Measurements from ENCODE around the gene PPIP5K2.

The PPIP5K2 gene

DNA sequence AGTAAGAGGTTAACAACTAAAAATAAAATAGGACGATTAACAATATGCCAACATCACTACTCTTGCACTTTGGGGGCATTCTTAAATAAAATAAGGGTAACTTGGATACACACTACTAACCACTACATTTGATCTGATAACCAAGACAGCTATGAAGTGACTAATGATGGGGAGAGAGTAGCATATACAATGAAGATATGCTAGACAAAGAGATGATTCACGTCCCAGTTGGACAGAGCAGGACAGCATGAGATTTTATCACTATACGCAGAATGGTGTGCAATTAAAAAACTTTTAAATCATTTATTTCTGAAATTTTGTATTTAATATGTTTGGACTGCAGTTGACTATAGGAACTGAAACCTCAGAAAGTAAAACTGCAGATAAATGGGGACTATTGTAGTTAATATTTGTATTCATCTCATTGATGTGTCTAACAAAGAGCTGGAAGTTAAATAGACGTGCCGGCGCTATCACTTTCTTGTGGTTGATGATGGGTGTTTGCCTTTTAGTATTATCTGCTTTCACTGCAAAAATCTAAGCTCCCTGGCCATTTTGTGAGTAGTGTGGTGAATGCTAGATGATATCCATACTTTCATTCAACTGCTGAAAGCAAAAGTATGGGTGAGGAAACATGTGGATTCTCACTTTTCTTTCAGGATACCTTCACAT is 18.9 kb upstream of the PPIP5K2 start:
- H3K27me3 ChIP-seq (ENCODE audit: insufficient read depth, low read length): no peaks in the 10 kb centered on the region
- H3K9ac ChIP-seq (ENCODE audit: low read depth, low read length): no peak overlapping the region
- peaks cover 13% of the 10 kb centered on the region for H3K36me3 ChIP-seq (ENCODE audit: insufficient read depth, low read length)
- H3K9me3 ChIP-seq (ENCODE audit: insufficient read depth, low read depth, low read length): no peaks in the 10 kb centered on the region
- H3K27ac ChIP-seq (ENCODE audit: low read depth, low read length): no peak overlapping the region
- WGBS: 94% methylated on average over 5 of the region's 6 CpGs
- no peaks in the 10 kb centered on the region for H3K4me1 ChIP-seq (ENCODE audit: insufficient read depth, low read length)
- no peak overlapping the region for H3K4me3 ChIP-seq (ENCODE audit: low read length)

DNA sequence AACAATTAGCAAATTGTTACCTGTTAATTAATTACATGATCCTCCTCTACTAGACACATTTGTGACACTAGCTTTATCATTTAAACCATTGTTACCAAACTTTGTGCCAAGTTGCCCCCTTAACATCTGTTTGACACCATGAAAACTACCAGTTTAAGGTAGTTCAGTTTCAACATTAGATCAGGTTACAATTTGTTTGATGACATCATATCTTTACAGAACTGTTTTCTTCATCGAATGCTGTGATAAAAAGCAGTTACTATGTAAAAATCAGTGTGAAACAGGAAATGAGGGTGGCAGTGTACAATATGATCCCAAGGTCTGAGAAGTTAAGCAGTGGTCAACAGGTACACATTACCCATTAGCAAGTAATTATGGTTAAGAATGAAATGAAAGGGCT is 17.9 kb upstream of the PPIP5K2 start:
- no peak overlapping the region for H3K27ac ChIP-seq (ENCODE audit: low read depth, low read length)
- H3K36me3 ChIP-seq (ENCODE audit: insufficient read depth, low read length): peaks cover 15% of the 10 kb centered on the region
- no peak overlapping the region for H3K4me3 ChIP-seq (ENCODE audit: low read length)
- no peaks in the 10 kb centered on the region for H3K4me1 ChIP-seq (ENCODE audit: insufficient read depth, low read length)
- no peaks in the 10 kb centered on the region for H3K27me3 ChIP-seq (ENCODE audit: insufficient read depth, low read length)
- 93% methylated on average over 1 of the region's 1 CpG for WGBS
- H3K9ac ChIP-seq (ENCODE audit: low read depth, low read length): no peak overlapping the region
- no peaks in the 10 kb centered on the region for H3K9me3 ChIP-seq (ENCODE audit: insufficient read depth, low read depth, low read length)

DNA sequence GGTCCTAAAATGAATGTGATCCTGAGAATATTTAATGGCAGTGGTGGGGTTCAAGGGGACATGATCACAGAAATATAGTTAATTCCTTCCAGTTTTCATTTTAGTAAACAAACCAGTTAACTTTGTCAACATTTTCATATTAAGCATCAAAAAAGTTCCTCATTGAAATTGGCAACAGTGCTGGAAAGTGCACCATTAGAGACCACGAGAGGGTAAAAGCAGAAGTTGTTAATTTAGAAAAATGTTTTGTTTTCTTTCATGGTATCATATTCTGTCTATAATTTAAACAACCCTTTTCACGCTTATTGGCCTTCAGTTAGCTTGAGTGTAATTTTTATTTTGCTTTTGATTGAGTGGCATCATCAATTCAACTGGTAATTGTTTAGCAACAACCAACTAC is 12.0 kb upstream of the PPIP5K2 start:
- H3K9ac ChIP-seq (ENCODE audit: low read depth, low read length): no peak overlapping the region
- no peak overlapping the region for H3K4me3 ChIP-seq (ENCODE audit: low read length)
- no peak overlapping the region for H3K27ac ChIP-seq (ENCODE audit: low read depth, low read length)
- no peaks in the 10 kb centered on the region for H3K27me3 ChIP-seq (ENCODE audit: insufficient read depth, low read length)
- peaks cover 15% of the 10 kb centered on the region for H3K4me1 ChIP-seq (ENCODE audit: insufficient read depth, low read length)
- H3K36me3 ChIP-seq (ENCODE audit: insufficient read depth, low read length): 0 out of 2 replicates have a peak, but pooled peaks cover 13% of the 10 kb centered on the region
- no peaks in the 10 kb centered on the region for H3K9me3 ChIP-seq (ENCODE audit: insufficient read depth, low read depth, low read length)
- WGBS: no CpG with 5 or more reads among the region's 2 CpGs

DNA sequence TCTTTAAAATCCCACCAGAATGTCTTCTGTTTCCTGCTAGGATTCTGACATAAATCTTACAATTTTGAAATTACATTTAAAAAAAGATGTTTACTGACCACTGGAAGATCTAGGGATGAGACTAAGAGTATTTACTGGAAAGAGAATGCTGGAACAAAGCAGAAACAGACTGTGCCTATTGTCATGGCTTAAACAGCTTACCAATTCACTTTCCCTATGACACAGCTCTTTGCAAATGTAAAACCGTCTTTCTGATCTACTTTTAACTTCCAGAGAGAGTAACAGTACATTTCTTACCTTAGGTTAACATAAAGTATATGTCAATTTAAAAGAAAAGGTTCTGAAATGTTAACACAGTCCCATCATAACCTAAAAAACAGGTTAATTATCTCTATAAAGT is 10.8 kb upstream of the PPIP5K2 start:
- 17% methylated on average over 1 of the region's 1 CpG for WGBS

DNA sequence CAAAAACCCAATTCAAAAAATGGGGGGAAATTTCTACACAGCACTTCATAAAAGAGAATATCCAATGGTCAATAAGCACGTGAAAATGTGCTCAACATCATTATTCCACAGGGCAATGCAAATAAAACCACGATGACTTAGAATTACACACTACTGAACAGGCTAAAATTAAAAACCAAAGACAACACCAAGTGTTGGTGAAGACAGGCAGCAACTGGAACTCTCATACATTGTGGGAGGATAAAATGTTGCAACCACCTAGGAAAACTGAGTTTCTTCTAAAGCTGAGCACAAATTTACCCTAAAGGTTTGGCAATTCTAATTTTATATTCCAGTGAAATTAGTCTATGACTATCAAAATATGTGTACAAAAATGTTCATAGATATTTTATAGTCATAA is 9.7 kb upstream of the PPIP5K2 start:
- no peak overlapping the region for H3K4me3 ChIP-seq (ENCODE audit: low read length)
- H3K27ac ChIP-seq (ENCODE audit: low read depth, low read length): no peak overlapping the region
- H3K9ac ChIP-seq (ENCODE audit: low read depth, low read length): no peak overlapping the region
- no peaks in the 10 kb centered on the region for H3K27me3 ChIP-seq (ENCODE audit: insufficient read depth, low read length)
- H3K4me1 ChIP-seq (ENCODE audit: insufficient read depth, low read length): peaks cover 15% of the 10 kb centered on the region
- 0 out of 2 replicates have a peak, but pooled peaks cover 10% of the 10 kb centered on the region for H3K36me3 ChIP-seq (ENCODE audit: insufficient read depth, low read length)
- 100% methylated on average over 2 of the region's 2 CpGs for WGBS
- no peaks in the 10 kb centered on the region for H3K9me3 ChIP-seq (ENCODE audit: insufficient read depth, low read depth, low read length)

More for the DNA sequence above, 10.8 kb upstream of the PPIP5K2 start:
- Histone ChIP-seq H3K4me1 (ENCODE audit: insufficient read depth, low read length) (peaks cover 15% of the 10 kb centered on the region), H3K27me3 (ENCODE audit: insufficient read depth, low read length) (no peaks in the 10 kb centered on the region), H3K27ac (ENCODE audit: low read depth, low read length) (peak overlapping the region; percentile 38; the same call in 1 of the 2 replicates), H3K4me3 (ENCODE audit: low read length) (no peak overlapping the region), H3K36me3 (ENCODE audit: insufficient read depth, low read length) (0 out of 2 replicates have a peak, but pooled peaks cover 10% of the 10 kb centered on the region), H3K9ac (ENCODE audit: low read depth, low read length) (peak overlapping the region; percentile 29; the same call in 1 of the 2 replicates), H3K9me3 (ENCODE audit: insufficient read depth, low read depth, low read length) (no peaks in the 10 kb centered on the region)

DNA sequence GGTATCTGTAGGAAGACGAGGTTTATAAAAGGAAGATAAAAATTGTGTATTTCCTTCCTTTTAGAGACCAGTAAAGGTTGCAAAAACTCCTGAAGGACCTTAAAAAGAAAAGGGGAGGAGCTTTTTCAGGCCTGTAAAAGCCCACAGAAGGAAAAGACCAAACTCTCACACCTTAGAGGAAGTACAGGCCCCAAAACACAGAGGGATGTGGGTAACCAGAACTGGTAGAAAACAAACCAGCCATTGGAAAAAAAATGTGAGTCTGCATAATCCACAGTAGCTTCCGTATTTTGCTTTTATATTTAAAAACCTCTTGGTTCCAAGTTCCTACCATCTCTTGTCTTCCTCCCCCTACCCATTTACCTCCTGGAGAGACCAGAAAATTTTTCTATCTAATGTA is 8.6 kb upstream of the PPIP5K2 start:
- Histone ChIP-seq H3K4me3 (ENCODE audit: low read length) (no peak overlapping the region), H3K36me3 (ENCODE audit: insufficient read depth, low read length) (0 out of 2 replicates have a peak, but pooled peaks cover 6% of the 10 kb centered on the region), H3K9ac (ENCODE audit: low read depth, low read length) (no peak overlapping the region), H3K27ac (ENCODE audit: low read depth, low read length) (no peak overlapping the region), H3K4me1 (ENCODE audit: insufficient read depth, low read length) (peaks cover 15% of the 10 kb centered on the region), H3K27me3 (ENCODE audit: insufficient read depth, low read length) (no peaks in the 10 kb centered on the region), H3K9me3 (ENCODE audit: insufficient read depth, low read depth, low read length) (no peaks in the 10 kb centered on the region)
- WGBS: 84% methylated on average over 2 of the region's 2 CpGs

DNA sequence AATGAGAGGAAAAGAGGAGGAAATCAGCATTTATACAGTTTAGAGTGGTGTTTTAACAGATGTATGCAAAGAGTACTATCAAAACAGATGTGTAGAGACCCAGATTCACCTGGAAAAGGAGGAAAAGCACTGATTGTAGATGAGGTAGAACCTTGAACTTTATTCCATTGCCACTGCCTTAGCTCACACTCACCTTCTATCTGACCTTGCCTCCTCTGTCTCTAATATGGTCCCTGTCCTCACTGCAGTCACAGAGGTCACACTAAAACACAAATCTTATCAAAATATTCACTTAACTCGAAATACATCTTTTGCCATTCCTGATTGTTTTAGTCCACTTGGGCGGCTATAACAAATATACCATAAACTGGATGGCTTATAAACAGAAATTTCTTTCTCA is 7.2 kb upstream of the PPIP5K2 start:
- peaks cover 15% of the 10 kb centered on the region for H3K4me1 ChIP-seq (ENCODE audit: insufficient read depth, low read length)
- H3K36me3 ChIP-seq (ENCODE audit: insufficient read depth, low read length): 0 out of 2 replicates have a peak, but pooled peaks cover 2% of the 10 kb centered on the region
- H3K9ac ChIP-seq (ENCODE audit: low read depth, low read length): no peak overlapping the region
- no peak overlapping the region for H3K4me3 ChIP-seq (ENCODE audit: low read length)
- 91% methylated on average over 2 of the region's 2 CpGs for WGBS
- no peaks in the 10 kb centered on the region for H3K9me3 ChIP-seq (ENCODE audit: insufficient read depth, low read depth, low read length)
- H3K27me3 ChIP-seq (ENCODE audit: insufficient read depth, low read length): no peaks in the 10 kb centered on the region
- H3K27ac ChIP-seq (ENCODE audit: low read depth, low read length): no peak overlapping the region

DNA sequence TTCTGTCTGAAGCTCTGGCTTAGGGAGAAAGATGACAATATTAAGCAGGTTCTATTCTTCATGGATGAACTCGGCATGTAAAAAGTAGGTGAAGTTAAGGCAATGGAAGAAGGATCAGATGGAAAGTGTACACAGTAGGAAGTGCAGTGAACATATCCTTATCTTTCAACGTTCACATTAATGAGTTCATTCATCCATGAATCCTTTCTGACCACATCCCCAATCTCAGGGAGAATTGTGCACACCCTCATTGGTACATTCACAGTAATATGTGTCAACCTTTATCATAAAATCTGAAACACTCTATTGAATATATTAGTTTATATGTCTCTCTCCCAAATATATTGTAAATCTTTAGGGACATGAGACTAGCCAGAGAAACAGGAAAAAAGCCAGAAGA is 5.7 kb upstream of the PPIP5K2 start:
- Histone ChIP-seq H3K27me3 (ENCODE audit: insufficient read depth, low read length) (no peaks in the 10 kb centered on the region), H3K27ac (ENCODE audit: low read depth, low read length) (no peak overlapping the region), H3K4me3 (ENCODE audit: low read length) (no peak overlapping the region), H3K9ac (ENCODE audit: low read depth, low read length) (no peak overlapping the region), H3K4me1 (ENCODE audit: insufficient read depth, low read length) (peaks cover 16% of the 10 kb centered on the region), H3K36me3 (ENCODE audit: insufficient read depth, low read length) (no peaks in the 10 kb centered on the region), H3K9me3 (ENCODE audit: insufficient read depth, low read depth, low read length) (no peaks in the 10 kb centered on the region)
- 93% methylated on average over 2 of the region's 2 CpGs for WGBS

DNA sequence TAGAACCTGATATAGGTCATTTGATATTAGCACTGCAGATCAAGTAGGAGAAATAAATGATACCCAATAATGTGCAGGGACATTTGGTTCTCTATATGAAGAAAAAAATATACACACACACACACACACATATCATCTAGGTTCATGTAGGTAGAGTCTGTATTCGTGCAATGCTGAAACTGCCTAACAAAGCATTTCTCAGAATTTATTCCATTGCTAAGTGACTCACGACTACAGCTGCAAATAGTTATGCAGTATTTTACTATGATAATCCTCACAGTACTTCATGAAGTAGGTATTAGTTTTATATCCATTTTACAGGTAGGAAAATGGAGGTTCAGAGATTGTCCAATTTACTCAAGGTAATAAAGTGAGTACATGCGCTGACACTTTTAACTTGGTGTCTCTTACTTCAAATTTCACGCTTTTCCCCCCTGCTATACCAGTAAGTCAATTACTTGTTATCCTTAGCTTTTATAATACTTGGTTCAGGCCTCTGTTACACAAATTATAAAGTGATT is 2.6 kb upstream of the PPIP5K2 start:
- Histone ChIP-seq H3K9ac (ENCODE audit: low read depth, low read length) (no peak overlapping the region), H3K9me3 (ENCODE audit: insufficient read depth, low read depth, low read length) (no peaks in the 10 kb centered on the region), H3K4me3 (ENCODE audit: low read length) (no peak overlapping the region), H3K27ac (ENCODE audit: low read depth, low read length) (no peak overlapping the region), H3K4me1 (ENCODE audit: insufficient read depth, low read length) (peaks cover 17% of the 10 kb centered on the region; the same call in 1 of the 2 replicates), H3K27me3 (ENCODE audit: insufficient read depth, low read length) (no peaks in the 10 kb centered on the region), H3K36me3 (ENCODE audit: insufficient read depth, low read length) (no peaks in the 10 kb centered on the region)
- 75% methylated on average over 3 of the region's 4 CpGs for WGBS

DNA sequence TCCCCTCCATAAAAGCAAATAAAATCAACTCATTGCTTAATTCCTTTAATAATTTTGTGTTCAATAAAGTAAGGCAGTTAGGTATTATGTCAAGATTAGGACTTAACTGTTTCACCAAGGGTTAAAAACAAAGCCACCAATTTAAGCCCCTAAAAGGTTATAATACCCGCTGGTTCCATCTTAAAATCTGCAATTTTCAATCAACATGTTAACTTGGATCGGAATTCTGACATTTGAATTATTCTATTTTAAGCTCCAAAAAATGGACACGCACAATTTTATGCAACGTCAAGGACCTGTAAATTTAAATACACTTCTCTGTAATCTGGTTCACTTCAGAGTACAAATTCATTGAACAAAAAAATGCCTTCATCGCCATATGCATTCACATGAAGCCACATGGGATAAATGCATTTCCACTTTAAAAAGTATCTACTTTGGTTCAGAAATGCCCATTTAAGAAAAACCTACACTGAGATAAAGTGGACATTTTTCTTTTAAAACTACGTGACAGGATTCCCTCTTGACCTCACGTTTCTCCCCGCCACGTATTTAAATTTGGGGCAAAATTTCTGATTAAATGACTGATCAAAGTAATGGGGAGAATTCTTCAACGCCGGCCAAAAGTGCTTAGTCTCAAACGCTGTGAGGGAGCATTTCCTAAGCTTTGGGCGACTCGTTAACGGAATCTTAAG is 884 bp upstream of the PPIP5K2 start:
- Histone ChIP-seq H3K9ac (ENCODE audit: low read depth, low read length) (peak overlapping the region; percentile 97), H3K4me1 (ENCODE audit: insufficient read depth, low read length) (peaks cover 17% of the 10 kb centered on the region; the same call in 1 of the 2 replicates), H3K36me3 (ENCODE audit: insufficient read depth, low read length) (no peaks in the 10 kb centered on the region), H3K4me3 (ENCODE audit: low read length) (peak overlapping the region; percentile 98), H3K27me3 (ENCODE audit: insufficient read depth, low read length) (no peaks in the 10 kb centered on the region), H3K27ac (ENCODE audit: low read depth, low read length) (peak overlapping the region; percentile 96), H3K9me3 (ENCODE audit: insufficient read depth, low read depth, low read length) (no peaks in the 10 kb centered on the region)
- 4% methylated on average over 15 of the region's 15 CpGs for WGBS

DNA sequence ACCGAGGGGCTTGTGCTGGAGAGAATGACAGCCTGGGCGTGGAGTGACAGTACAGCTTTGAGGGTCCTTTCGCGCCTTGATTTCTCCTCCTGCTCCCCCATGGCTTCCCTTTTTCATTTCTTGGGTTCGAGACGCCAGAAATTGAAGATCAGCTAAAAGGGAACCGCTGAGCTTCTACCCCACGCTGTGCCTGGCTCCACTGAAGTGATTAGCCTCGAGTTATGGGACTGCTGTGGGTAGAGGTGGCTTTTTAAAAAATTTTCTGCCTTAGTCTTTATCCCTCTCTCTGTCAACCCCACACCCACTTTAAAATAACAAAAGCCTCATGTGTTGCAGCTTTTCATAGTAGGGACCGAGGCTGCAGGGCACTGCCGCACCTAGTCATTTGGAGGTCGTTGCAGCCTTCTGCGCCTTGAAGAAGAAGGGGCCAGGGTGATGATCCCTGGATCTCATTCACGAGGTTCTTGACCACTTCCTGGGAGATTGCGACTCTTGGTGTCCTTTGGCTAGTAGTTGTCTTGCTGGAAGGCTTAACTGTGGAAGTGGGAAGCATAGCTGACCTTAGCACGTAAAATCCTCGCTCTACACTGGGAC is 603 bp downstream of the PPIP5K2 start:
- no peaks in the 10 kb centered on the region for H3K27me3 ChIP-seq (ENCODE audit: insufficient read depth, low read length)
- WGBS: 4% methylated on average over 16 of the region's 17 CpGs
- H3K9me3 ChIP-seq (ENCODE audit: insufficient read depth, low read depth, low read length): no peaks in the 10 kb centered on the region
- peak overlapping the region; percentile 80 for H3K27ac ChIP-seq (ENCODE audit: low read depth, low read length)
- peak overlapping the region; percentile 79 for H3K9ac ChIP-seq (ENCODE audit: low read depth, low read length)
- peaks cover 17% of the 10 kb centered on the region; the same call in 1 of the 2 replicates for H3K4me1 ChIP-seq (ENCODE audit: insufficient read depth, low read length)
- H3K4me3 ChIP-seq (ENCODE audit: low read length): peak overlapping the region; percentile 98
- no peaks in the 10 kb centered on the region for H3K36me3 ChIP-seq (ENCODE audit: insufficient read depth, low read length)
